ENCODE results near the gene CSNK1A1. TPM values are rescaled to one million over a fixed set of nuclear protein-coding genes. Genes with fewer than 3 reads are reported as not detected.

The CSNK1A1 gene
- total and polyA plus RNA-seq, 2 of the 4 experiments (the other 2 are of a cell fraction) = 140 to 419 TPM

- H2BK120ac ChIP-seq (ENCODE audit: low read depth, low read length) = no peak overlapping the region
- in situ Hi-C loops (cut with MboI; ENCODE audit: low sequenced_read_pairs) (loop anchor here (25.0 kb wide), 1 partner anchor 410 kb away; no protein-coding TSS in a partner anchor), intact Hi-C loops (cut with micrococcal nuclease) (no loop called here), dilution Hi-C loops (cut with HindIII; ENCODE audit: low sequenced_read_pairs, unreplicated experiment) (no loop called here)
- no peaks in the 10 kb centered on the region for H4K20me1 ChIP-seq (ENCODE audit: insufficient read depth, low read length)
- H4K8ac ChIP-seq (ENCODE audit: low read depth in 2 of 2, low read length in 2 of 2) = no peak overlapping the region
- no peak overlapping the region for H3K4me2 ChIP-seq (ENCODE audit: low read depth, low read length)
- H3K9me1 ChIP-seq (ENCODE audit: insufficient read depth, low read length) = no peaks in the 10 kb centered on the region
- H3K4ac ChIP-seq (ENCODE audit: low read depth, low read length) = no peak overlapping the region
- H4K5ac ChIP-seq (ENCODE audit: low read depth, low read length) = no peak overlapping the region
- H3K56ac ChIP-seq (ENCODE audit: extremely low read depth, insufficient read depth, low read length) = no peak overlapping the region
- no peaks in the 10 kb centered on the region for H3K27me3 ChIP-seq (ENCODE audit: control insufficient read depth, insufficient read depth, low read length)
- no peaks in the 10 kb centered on the region for H3K9me3 ChIP-seq (ENCODE audit: control insufficient read depth, insufficient read depth, low read length)
- no peak overlapping the region for H4K91ac ChIP-seq (ENCODE audit: insufficient read depth, low read depth, low read length)
- H3K4me1 ChIP-seq (ENCODE audit: control insufficient read depth, insufficient read depth, low read length) = no peaks in the 10 kb centered on the region
- no peak overlapping the region; the same call in 1 of the 2 replicates for H2AK5ac ChIP-seq (ENCODE audit: low read depth, low read length)
- no peak overlapping the region for H3K23ac ChIP-seq (ENCODE audit: low read depth, low read length)
- no peak overlapping the region for H2AFZ ChIP-seq (replicated peaks; ENCODE audit: low read length, poor library complexity)
- H2BK15ac ChIP-seq (ENCODE audit: low read depth, low read length) = no peak overlapping the region
- ChIA-PET POLR2A (ENCODE audit: unreplicated experiment) (interaction anchor here (0.6 kb wide), 1 partner anchor 126 kb away, joined by 3 read pairs; no protein-coding TSS in a partner anchor), CTCF (no interaction called here)
- no peak overlapping the region for H3K27ac ChIP-seq (ENCODE audit: insufficient read depth, low read length)
- no peak overlapping the region for H3K9ac ChIP-seq (ENCODE audit: low read depth, low read length)
- H2BK5ac ChIP-seq (ENCODE audit: low read depth, low read length, poor library complexity, severe bottlenecking) = no peak overlapping the region
- no peak overlapping the region for H3K4me3 ChIP-seq (ENCODE audit: insufficient read depth, low read depth, low read length)
- DNase-seq = no peak
- BruUV-seq (replicated peaks) = no TSS peak
- no peak overlapping the region for H3K18ac ChIP-seq (ENCODE audit: low read depth, low read length)
- H2BK20ac ChIP-seq (ENCODE audit: low read depth, low read length) = no peak overlapping the region
- TF ChIP-seq RCOR1 (IDR thresholded peaks at IDR 0.05; ENCODE audit: insufficient replicate concordance, low read length) (no peak), RFX5 (IDR thresholded peaks at IDR 0.05; ENCODE audit: low read depth, low read length) (no peak), RAD21 (IDR thresholded peaks at IDR 0.05; ENCODE audit: low read length) (no peak), NFE2L2 (IDR thresholded peaks at IDR 0.05; ENCODE audit: low read depth, low read length) (no peak), FOS (IDR thresholded peaks at IDR 0.05; ENCODE audit: low read depth, low read length) (no peak), MAZ (IDR thresholded peaks at IDR 0.05; ENCODE audit: borderline replicate concordance, low read depth, low read length) (no peak)
- H3K14ac ChIP-seq (replicated peaks; ENCODE audit: low read depth, low read length) = no peak overlapping the region
- H3K79me1 ChIP-seq (ENCODE audit: low read depth in 1 of 2, low read length in 2 of 2) = no peaks in the 10 kb centered on the region
- no peak overlapping the region for H2AK9ac ChIP-seq (replicated peaks; ENCODE audit: low read depth, low read length, poor library complexity)
- ATAC-seq (ENCODE audit: low read depth) = no peak
- no peaks in the 10 kb centered on the region for H3K36me3 ChIP-seq (ENCODE audit: control insufficient read depth, insufficient read depth, low read length)
These were observed 20.9 kb upstream of the CSNK1A1 start for GRCh38 chr5:149572170-149572569.
